Measurements from ENCODE around the gene NCAM1.
A peak's percentile ranks its signal among the peaks of the same experiment; 100 is the strongest.
"Not testable (repeated sequence)": the region's sequence is repeated elsewhere in the genome, so short reads cannot be mapped to it uniquely, and the experiment has no call there.

NCAM1 gene

DNA sequence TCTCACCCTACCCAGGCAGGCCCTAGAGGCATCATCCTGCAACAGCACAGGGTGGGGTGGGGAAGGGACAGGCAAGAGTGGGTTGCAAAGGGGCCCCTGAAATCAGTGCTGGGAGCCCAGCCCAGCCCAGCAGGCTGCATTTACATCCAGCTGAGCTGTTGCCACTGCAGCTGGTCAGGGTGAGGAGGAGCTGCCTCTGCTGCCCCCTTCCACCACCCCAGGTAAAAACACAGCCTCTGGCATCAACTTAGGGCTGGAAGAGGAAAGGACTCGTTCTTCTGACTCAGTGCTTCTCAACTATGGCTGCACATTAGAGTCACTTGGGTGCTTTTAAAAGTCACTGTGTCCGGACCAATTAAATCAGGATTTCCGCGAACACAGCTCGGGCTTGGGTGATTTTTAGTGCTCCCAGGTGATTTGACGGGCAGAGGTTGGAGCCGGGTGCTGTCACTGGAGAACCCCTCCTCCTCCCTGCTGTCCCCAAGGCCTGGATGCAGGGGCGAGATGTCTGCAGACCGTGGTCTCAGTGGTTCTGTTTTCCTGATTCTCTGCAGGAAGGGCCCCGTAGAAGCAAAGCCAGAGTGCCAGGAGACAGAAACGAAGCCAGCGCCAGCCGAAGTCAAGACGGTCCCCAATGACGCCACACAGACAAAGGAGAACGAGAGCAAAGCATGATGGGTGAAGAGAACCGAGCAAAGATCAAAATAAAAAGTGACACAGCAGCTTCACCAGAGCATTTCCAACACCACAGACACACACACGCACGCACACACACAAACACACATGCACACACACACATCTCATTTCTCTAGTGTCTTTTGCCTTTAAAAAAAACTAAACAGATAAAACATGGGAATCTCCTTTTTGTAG lies 313.7 kb downstream of the NCAM1 start:
- peak in 20 of 51 donors; percentile 12 to 65 (median 27) for DNase-seq

DNA sequence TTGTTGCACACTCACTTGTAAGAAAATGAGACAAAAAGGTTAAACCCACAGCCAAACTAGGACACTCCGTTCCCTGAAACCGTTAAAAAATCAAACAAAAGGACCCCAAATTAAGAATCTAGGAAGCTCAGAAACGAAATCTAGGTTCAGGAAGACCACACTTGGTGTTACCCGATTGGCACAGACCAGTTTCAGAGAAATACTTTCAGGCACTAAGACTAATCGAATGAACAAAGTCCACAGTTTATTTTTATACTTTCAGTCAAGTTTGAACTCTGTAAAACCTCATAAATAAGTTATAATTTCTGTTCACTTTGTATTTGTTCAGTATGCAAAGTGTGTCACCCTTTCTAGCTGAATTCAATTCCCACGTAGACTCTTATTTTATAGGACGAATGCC lies 314.4 kb downstream of the NCAM1 start:
- DNase-seq, result no peak

DNA sequence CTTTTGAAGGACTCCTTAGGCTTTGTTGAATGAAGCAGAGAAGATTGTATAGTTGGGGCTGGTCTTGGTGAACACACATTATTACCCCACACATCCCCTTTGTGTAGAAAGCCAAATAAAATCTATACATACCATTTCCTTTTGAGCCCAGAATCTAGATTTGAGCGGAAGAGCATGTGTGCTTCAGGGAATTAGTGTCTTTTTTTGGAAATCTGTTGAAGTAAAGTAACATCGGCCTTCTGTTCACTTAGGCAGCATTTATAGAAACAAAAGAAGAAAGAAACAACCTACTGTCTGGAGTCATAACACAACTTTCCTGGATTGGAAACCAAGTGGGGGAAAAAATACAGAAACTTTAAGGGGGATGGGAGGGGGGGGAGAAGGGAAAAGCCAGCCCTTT lies 315.2 kb downstream of the NCAM1 start:
- DNase-seq, result no peak

DNA sequence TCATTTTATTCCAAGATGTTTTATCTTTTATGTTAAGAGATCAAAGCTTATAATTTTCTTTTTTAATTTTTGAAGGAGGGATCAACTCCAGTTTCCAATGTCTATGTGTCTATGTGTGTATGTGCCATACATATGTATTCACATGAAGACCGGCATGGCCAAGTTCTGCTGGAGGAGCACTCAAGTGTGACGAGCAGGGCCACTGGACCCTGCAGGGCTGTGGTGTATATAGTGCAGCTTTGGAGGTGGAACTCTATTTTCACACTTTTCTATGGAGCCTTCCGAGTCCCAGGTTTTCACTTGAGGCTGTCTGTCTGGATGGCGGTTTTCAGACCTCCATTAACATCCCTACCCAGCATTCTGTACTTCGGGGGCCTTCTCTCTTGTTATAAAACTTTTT lies 316.7 kb downstream of the NCAM1 start:
- no peak for DNase-seq

DNA sequence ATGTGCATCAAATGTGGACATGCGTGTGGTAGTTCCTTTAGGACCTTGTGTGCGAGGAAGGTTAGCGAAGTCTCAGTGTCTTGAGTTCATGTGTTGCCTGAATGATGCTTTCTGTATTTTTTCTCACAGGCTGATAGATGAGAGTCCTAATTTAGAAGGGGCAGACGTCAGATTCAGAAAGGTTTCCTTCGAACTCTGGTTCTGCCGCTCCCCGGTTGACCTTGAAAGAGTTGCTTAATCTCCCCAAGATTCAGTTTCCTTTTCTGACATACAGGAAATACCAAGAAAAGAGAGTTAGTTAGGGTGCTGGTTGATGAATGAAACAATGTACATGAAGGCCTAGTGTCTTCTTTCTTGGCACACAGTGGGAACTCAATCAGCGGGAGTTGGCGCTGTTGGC lies 317.3 kb downstream of the NCAM1 start:
- DNase-seq, result no peak

DNA sequence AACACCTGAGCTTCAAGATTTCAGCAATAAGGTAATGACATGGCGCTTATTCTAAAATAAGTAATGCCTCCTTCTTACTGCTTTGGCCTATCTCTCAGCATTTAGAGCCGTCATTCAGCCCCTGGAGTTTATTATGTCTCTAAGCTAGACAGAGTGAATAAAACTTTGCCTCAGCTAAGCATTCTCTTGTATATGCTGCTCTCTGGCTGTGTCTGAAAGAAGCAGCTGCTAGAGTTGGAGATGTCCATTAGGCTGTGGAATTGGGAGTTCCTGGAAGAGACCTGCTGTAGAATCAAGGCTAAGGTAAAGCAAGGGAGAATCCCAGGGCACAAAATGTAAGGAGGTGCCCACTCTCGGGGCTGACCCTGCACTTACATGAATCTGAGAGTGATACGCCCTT lies 317.7 kb downstream of the NCAM1 start:
- DNase-seq, result peak in 2 of 51 donors; percentile 24 to 41

DNA sequence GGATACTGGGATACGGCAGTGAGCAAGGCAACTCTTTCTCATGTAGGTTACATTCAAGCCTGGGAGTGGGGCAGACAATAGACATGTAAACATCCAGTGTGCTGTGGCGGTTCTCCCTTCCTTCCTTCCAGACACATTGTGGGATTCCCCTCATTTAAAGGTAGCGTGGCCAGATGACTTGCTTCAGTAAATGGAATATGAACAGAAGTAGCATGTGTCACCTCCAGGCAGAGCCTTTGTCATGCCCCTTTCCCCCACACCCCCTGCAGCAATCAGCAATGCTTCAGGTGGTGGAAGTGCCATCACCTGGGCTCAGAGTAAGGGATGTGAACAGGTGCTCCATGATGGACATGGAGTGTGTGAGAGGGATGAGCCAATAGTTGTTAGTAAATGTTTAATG lies 318.4 kb downstream of the NCAM1 start:
- no peak for DNase-seq

DNA sequence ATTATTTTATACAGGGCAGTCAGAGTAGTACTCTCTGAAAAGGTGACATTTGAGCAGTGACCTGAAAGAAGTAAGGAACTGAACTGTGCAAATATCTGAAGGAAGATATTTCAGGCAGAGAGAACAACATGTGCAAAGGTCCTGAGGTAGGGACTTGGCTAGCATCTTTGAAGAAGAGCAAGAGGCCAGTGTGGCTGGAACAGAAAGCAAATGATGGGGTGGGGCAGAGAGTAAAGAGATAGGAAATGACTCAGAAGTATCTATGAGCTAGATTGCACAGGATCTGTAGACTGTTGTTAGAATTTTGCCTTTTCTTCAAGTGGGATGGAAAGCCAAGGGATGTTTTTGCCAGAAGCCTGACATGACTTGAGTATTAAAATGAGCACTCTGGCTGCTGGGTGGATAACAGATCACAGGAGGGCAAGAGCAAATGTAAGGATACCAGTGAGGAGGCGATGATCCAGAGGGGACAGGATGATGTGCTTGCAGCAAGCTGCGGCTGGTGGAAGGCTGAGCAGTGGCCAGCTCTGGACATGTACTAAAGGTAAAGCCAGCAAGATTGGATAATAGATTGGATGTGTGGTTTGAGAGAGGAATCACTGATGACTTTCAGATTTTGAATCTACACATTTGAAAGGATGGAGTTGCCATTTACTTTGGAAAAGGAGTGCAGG lies 320.0 kb downstream of the NCAM1 start:
- no peak for DNase-seq

DNA sequence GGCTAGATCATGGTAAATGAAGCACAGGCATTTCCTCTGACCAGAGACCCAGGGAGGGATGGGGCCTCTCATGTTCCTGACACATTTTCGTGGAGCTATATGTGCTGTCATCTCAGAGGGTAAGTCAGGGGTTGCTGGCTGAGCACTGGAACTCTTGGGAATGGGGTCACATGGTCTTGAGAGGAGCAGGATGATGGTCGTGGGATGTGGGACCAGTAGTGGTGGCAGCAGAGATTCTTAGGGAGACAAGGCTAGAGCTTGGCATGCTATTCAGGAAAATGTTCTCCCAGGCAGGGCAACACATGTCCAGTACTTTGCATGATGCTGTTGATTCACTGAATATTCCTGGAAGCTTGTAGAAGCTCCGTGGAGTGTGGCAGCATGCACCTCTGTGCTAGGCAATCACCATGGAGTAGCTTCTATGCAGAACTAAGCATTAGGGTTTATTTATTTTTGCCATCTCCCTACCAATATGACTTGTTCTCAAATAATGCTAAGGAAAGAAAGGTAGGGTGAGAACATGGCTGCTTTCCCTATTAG lies 321.7 kb downstream of the NCAM1 start:
- no peak for DNase-seq

DNA sequence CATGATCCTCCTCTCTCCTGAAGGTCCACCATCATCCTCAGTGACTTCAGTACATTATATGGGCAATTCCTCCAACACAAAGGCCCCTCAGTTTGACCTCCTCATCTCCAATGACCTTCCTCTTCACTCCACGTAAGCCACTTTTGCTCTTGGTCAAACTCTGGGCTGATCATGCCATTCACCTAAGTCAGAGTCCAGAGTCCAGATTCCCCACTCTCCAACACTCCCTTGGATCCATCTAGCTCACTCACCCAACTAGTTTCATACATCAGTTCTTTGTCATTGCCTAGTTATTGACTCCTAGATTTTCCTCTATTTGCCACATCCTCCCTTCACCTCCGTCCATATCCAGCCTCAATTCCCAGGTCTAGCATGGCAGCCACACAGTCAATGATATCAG lies 322.7 kb downstream of the NCAM1 start:
- no peak for DNase-seq

DNA sequence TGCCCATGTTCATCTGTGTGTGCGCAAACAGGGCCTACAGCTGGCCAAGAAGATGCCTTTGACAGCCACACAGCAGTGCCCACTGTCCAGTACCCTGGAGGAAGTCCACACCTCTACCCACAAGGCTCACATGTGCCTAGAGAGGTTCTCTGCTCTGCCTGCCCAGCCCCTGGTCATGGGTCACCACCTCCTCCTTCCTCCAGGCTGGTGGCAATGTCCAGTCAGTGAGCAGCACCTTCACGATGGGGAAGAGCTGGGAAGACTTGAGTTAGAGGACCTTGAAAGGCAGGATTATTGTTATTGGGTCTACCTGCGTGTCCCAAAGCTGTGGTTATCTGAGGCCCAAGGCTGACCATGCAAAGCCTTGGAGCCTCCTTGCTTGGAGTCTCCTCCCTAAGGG lies 324.8 kb downstream of the NCAM1 start:
- no peak for DNase-seq

DNA sequence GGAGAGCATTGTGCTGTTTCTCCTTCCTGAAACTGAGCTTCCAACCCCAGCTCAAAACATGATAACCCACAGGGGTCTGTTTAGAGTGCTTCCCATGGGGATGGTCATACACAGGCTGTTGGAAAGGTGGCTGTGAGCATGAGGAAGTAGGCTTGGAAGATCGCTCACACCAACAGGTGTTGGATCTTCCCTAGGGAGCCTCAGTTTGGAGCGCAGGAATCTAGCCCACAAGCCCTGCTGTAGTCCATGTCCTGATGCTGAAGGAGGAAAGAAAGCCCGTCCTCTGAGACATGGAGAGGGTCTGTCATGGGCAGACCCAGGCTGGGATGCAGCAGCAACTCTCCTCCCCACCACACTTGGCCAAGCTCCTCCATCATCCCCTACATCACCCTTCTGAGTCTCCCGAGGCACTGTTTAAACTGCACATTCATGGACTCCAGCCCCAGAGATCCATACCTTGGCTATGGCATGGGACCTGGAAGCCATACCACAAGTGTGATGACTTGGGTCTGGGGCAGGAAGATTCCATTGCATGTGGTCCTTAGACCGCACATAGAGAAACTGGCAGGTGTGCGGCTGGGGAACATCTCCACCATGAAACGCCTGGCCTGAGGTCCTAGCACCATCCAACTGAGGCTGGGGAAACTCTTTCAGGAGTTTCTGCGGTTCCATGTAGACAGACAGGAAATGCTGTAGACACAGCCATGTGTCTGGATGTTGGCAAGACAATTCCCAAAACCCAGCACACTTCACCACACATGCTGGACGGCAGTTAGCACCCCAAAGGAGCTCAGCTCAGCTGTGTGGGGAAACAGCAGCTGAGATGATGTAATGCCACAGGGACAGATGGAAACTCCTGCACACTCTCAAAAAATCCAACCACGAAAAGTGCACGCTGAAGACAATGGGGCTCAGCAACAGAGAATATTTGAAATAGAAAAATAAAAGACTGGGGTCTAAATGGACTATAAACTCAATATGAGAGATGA lies 325.6 kb downstream of the NCAM1 start:
- no peak for DNase-seq

DNA sequence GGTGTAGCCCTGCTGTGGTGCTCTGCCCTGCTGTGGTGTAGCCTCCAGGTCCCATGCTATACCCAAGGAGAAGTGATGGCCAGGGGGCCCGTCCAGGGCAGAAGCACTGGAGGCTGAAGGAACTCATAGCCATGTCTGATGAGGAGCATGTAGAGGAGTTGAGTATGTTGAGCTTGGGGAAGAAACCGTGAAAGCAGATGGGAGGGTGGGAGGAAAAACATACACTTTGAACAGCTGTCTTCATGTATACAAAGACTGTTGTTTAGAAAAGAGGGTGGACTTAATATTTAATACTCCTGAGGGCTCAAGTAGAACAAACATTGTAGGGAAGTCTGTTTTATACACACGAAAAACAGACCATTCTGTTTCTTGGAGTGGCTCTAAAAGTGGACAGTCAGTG lies 326.6 kb downstream of the NCAM1 start:
- no peak for DNase-seq

DNA sequence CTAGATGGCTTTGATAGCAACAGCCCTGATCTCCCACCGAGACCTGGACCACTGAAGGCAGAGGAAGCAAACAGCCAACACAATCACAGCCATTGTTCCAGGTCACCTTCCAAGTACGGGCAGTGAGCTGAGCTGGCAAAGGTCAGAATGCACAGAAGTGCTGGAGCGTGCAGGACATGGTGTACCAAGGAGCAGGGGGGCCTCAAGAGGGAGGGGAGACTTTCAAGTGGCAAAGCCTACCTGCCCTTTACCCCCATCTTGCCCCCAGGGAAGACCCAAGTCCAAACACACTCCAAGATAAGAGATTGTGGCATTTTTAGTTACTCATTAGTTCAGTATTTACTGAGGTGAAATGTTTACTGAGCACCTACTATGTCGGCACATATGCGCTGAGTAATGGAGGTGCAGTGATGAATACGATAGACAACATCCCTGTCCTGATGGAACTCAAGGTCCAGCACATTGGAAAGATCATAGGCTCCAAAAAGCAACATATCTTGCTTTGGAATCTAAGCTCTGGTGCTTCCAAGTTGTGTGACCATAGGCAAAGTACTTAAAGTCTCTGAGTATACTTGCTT lies 327.2 kb downstream of the NCAM1 start:
- DNase-seq, result no peak

DNA sequence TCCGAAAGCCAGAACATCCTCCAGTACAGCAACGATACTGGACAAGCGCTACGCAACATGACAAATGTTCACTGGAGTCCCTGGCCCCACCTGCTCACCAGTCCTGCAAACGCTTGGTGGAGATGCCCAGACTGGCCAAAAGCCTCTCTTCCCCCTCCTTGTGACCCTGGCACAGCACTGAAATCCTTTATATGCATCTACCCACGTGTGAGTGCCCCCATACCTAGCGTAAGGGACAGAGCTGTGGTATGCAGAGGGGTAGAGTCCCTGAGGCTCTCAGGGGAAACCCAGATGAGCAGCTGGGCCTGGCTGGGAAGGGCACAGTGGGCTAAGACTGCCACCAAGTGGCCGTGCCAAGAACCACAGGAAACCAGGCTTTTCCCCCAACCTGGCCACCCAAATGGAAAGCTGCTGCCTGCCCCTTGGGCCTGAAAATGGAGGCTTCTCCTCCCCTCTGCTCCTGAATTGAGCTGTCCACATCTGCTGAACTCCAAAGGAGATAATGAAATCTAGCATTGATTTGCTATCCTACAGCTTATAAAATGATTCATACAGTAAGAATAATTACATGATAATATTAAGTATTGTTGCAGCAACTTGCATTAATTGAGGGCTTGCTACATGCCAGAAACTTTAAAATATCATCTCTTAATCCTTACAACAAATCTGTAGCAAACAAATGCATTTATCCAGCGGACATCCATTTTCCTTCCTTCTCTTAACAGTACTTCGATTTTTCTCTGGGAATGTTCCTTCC lies 328.4 kb downstream of the NCAM1 start:
- DNase-seq, result peak in 44 of 51 donors; percentile 19 to 78 (median 48)

DNA sequence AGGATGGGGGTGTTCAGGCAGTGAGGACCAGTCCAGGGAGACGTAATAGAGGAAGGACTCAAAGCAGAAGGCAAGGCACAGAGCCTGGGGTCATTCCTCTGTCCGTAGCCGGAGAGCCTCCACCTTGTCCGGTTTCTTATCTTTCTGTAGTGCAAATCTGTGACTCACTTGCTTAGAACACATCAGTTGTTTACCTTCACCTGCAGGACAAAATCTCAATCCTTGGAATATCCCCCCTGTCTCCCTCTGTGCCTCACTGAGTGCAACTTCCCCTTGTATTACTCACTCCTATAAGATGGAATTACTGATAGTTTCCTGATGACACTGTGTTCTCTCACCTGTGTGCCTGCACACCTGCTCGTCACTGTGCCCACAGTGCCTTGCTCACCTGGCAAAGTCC lies 332.7 kb downstream of the NCAM1 start:
- DNase-seq, result no peak

DNA sequence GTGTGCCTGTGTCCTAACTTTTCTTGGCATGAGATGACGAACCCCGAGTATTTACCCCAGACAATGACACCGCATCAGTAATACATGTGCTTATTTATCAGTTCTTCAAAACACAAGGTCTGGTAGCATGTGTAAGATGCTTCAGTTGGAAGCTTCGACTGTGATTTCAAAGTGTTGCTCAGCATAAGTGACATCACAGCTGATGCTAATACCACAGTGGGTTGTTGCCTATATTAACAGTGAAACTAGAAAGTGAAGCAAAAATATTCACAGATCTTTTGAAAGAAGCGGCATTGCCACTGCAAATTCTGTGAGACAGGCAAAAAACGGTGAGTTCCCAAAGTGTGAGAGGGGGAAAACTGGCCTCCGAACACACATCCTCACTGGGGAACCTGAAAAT lies 334.8 kb downstream of the NCAM1 start:
- DNase-seq, result no peak

DNA sequence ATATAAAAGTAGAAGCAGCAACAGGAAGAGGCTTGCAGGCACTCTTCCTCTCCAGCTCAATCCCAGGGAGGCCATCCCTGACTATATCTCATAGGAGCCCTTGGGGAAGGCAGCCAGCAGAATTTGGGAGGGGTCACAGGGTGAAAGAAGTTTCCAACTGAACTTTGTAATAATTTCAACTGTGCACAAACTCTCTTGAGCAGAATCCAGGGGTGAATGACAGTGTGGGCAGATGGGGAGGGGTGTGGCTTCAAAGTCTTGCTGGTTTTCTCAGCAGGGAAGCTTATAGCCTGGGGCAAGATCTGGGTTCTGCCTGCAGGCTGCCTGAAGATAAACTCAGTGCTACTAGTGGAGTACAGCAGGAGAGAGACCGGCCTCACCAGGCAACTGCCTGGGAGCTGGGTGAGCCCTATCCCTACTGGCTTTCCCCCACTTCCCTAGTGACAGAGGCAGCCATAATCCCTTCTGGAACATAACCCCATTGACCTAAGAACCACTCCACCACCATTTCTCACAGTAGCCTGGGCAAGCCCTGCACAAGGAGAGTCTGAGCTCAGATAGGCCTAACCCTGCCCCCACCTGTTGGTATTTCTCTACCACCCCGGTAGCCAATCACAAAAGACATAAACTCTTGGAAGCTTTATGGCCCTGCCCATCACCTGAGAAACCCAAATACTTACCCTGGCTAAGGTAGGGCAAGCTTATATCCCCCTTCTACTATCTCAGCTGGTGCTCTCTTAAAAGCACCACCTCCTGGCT lies 335.4 kb downstream of the NCAM1 start:
- no peak for DNase-seq

DNA sequence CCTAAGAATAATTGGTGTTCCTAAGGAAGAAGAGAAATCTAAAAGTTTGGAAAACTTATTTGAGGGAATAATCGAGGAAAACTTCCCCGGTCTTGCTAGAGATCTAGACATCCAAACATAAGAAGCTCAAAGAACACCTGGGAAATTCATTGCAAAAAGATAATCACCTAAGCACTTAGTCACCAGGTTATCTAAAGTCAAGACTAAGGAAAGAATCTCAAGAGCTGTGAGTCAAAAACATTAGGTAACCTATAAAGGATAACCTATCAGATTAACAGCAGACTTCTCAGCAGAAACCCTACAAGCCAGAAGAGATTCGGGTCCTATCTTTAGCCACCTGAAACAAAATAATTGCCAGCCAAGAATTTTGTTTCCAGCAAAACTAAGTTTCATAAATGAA lies 337.3 kb downstream of the NCAM1 start:
- not testable (repeated sequence) for DNase-seq

DNA sequence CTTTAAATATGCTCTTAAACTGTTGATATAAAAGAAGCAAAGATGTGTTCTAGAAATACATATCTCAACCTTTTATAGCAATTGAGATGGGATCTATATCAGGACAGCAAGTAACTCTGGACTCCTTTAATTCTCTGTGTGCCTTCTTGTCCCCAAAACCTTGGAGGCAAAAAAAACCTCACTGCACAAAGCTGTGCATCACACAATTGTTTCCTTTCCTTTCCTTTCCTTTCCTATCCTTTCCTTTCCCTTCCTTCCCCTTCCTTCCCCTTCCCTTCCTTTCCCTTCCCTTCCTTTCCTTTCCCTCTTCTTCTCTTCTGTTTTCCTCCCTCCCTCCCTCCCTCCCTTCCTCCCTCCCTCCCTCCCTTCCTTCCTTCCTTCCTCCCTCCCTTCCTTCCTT lies 343.7 kb downstream of the NCAM1 start:
- no peak for DNase-seq

Measured in hypothalamus (tissue), 51 donors.